ENCODE results near the gene MSL3B.

The MSL3B gene

GRCh38 chr2:233871432-233871831, 3.2 kb upstream of the MSL3B start:
- Histone ChIP-seq H3K4me1 (no peaks in the 10 kb centered on the region), H3K36me3 (no peaks in the 10 kb centered on the region), H3K27ac (no peak overlapping the region), H3K27me3 (peaks cover 10% of the 10 kb centered on the region), H3K4me3 (no peak overlapping the region), H3K9me3 (no peaks in the 10 kb centered on the region)
- ATAC-seq (no peak), DNase-seq (no peak)
- intact Hi-C loops (cut with DNase I), result no loop called here
- TF ChIP-seq CTCF (IDR thresholded peaks at IDR 0.05), result no peak

- DNase-seq (no peak), ATAC-seq (no peak)
- no peak for TF ChIP-seq CTCF (IDR thresholded peaks at IDR 0.05)
- no peak overlapping the region for H3K27ac ChIP-seq
- H3K36me3 ChIP-seq, result no peaks in the 10 kb centered on the region
- intact Hi-C loops (cut with DNase I), result no loop called here
- H3K9me3 ChIP-seq, result no peaks in the 10 kb centered on the region
- H3K4me1 ChIP-seq, result no peaks in the 10 kb centered on the region
- no peak overlapping the region for H3K4me3 ChIP-seq
- no peaks in the 10 kb centered on the region for H3K27me3 ChIP-seq
These were observed 1.7 kb downstream of the MSL3B start for GRCh38 chr2:233866479-233866878.

GRCh38 chr2:233865838-233866237, 2.3 kb downstream of the MSL3B start:
- H3K36me3 ChIP-seq, result no peaks in the 10 kb centered on the region
- DNase-seq, result no peak
- intact Hi-C loops (cut with DNase I), result no loop called here
- no peak overlapping the region for H3K27ac ChIP-seq
- no peak for ATAC-seq
- no peak overlapping the region for H3K4me3 ChIP-seq
- TF ChIP-seq CTCF (IDR thresholded peaks at IDR 0.05), result no peak
- H3K9me3 ChIP-seq, result no peaks in the 10 kb centered on the region
- H3K27me3 ChIP-seq, result no peaks in the 10 kb centered on the region
- no peaks in the 10 kb centered on the region for H3K4me1 ChIP-seq

- no peak for DNase-seq
- no peak for TF ChIP-seq CTCF (IDR thresholded peaks at IDR 0.05)
- Histone ChIP-seq H3K4me1 (peaks cover 3% of the 10 kb centered on the region), H3K9me3 (no peaks in the 10 kb centered on the region), H3K4me3 (no peak overlapping the region), H3K27ac (no peak overlapping the region), H3K36me3 (no peaks in the 10 kb centered on the region), H3K27me3 (no peaks in the 10 kb centered on the region)
- no peak for ATAC-seq
- intact Hi-C loops (cut with DNase I), result no loop called here
These were observed 5.9 kb downstream of the MSL3B start for GRCh38 chr2:233862261-233862768.

- intact Hi-C loops (cut with DNase I), result no loop called here
- H3K4me3 ChIP-seq, result no peak overlapping the region
- no peak overlapping the region for H3K27ac ChIP-seq
- H3K4me1 ChIP-seq, result peaks cover 3% of the 10 kb centered on the region
- no peaks in the 10 kb centered on the region for H3K9me3 ChIP-seq
- no peaks in the 10 kb centered on the region for H3K36me3 ChIP-seq
- DNase-seq (no peak), ATAC-seq (no peak)
- no peak for TF ChIP-seq CTCF (IDR thresholded peaks at IDR 0.05)
- no peaks in the 10 kb centered on the region for H3K27me3 ChIP-seq
These were observed 9.9 kb downstream of the MSL3B start for GRCh38 chr2:233858331-233858730.

- ATAC-seq (peak; percentile 50), DNase-seq (peak; percentile 72)
- Histone ChIP-seq H3K9me3 (no peaks in the 10 kb centered on the region), H3K36me3 (no peaks in the 10 kb centered on the region), H3K27me3 (no peaks in the 10 kb centered on the region), H3K4me1 (peaks cover 3% of the 10 kb centered on the region), H3K27ac (no peak overlapping the region), H3K4me3 (no peak overlapping the region)
- intact Hi-C loops (cut with DNase I), result no loop called here
- TF ChIP-seq CTCF (IDR thresholded peaks at IDR 0.05), result peak; percentile 68
These were observed 10.6 kb downstream of the MSL3B start for GRCh38 chr2:233857511-233858141.

Data from upper lobe of right lung (tissue), 1 donor.